SKM-1 treated with dmso at 0.1 percent for 144 hours (cell line): Measurements from ENCODE around the gene SAMD7.

Source experiments
- DNase-seq: peaks from one replicate; lab custom pipeline; 2025; ENCODE audit not compliant: unreplicated experiment; lab: John Stamatoyannopoulos, UW

The SAMD7 gene

DNA sequence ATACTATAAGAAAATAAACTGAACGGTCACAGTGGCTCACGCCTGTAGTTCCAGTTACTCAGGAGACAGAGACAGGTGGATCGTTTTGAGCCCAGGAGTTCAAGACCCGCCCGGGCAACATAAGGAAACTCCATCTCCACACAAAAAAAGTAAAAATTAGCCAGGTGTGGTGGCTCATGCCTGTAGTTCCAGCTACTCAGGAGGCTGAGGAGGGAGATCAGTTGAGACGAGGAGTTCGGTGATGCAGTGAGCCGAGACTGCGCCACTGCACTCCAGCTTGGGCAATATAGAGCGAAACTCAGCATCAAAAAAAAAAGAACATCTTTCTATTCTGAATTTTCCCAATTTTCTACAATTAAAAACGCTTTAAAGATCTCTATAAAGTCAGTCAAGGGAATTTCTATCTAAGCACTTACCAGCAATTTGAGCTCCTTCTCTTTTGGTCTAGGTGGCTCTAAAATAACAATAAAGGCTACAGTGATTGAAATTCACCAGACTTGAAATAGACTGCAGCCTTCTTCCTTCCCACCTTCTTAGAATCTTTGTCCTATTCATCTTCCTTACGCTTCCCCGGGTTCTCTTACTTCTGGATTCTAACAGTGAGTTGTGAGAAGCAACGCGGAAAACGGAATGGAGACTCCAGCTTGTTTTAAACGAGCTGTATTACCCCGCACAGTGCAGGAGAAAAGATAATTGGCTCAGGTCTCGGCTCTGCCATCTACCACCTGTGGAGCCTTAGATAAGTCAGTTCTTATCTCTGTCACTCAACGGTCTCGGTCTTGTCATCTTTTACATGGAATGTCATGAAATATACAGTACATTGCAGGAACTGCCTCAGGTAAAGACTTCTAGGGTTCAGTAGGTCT, 54.4 kb downstream of the SAMD7 start:
- DNase-seq: no peak

DNA sequence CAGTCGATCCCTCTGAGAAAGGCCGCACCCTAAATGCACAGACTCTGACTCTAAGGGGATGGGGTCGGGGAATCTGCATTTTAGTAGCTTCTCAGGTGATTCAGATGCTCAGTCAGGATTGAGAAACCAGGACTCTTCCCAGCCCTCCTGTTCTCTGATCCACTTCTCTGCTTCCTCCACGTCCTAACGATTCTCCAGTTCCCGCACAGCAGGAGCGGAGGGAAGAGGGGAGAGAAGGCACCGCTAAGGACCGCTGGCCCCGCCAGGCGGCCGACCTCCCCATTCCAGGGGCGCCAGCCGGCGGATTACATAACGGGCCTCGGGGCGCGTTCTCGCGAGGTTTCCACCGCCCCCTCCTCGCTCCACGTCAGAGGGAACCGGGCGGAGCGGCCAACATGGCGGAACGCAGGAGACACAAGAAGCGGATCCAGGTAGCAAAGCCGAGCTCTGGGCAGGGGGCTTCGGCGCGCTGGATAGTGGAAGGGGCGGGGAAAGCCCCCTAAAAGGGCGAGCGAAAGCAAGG, 55.1 kb downstream of the SAMD7 start, which contains the start of gene SEC62:
TSS of gene SEC62 (plus strand) at position 380 of the 523 bp plus-strand sequence. CDS start at position 396, 16 bp downstream.
- DNase-seq: peak; percentile 80

DNA sequence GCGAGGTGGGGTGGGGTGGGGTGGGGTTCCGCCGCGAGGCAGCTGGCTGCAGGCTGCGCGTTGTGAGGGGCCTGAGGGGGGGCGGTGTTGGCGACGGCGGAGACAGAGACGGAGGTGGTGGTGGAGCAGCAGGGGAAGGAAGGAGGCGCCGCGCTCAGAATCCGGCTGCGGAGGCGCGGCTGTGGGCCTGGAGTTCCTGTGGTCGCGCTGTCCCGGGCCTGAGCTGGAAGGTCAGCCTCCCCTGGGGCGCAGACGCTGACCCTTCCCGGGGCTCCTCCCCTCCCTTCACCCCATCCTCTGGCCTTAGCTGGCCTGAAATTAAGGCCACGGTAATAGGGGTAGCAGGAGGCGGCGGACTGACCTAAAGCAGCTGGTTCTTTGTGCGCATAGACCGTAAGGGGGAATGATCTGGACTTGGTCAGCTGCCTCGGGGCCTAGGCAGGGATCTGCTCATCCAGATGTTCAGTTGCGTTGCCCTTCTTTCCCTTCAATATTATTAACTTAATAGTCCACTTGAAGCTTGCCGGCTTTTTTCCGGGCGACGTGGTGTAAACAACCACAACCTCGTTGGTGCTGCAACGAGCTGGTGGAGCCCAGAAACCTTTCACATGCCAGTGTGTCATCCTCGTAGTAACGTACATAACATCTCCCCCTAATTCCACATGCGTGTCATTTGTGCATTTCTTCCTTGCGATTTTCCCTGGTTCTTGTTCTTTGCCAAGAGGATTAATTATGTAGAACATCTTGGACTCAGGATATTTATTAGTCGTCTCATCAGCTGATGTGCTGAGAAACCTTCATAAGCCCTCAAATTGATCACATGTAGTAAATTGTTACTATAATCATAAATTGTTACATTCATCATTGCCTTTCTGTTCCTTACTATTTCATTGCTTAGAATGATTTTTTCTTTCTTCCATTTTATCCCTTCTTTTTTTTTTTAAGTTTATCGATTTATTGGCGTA, 55.9 kb downstream of the SAMD7 start:
- DNase-seq: peak; percentile 15

DNA sequence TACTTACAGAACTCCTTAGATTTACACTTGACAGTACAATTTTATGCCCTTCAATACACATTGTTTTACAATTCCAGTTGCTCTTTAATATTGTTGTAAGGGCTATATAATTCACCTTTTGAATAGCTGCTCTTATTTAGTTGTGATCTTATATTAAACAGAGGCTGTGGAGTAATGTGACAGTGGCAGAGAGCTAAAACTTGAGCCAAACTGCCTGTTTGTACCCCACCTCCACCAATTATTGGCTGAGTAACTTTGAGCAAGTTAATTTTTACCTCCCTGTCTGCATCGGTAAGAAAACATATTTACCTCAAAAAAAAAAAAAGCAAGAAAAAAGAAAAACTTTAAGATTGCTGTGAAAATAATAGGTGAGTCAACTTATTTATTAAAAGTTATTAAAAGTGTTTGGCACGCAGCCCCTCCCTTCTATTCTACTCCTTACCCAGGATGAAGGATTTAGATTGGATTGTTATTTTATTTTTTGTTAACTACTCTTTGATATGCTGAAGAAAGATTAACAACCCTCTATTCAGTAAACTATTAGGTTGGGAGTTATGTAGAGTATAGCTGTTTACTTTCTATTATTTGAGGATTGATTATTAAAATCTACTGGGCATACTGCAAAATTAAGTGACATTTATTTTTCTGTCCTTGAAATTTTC, 57.0 kb downstream of the SAMD7 start:
- DNase-seq: no peak

DNA sequence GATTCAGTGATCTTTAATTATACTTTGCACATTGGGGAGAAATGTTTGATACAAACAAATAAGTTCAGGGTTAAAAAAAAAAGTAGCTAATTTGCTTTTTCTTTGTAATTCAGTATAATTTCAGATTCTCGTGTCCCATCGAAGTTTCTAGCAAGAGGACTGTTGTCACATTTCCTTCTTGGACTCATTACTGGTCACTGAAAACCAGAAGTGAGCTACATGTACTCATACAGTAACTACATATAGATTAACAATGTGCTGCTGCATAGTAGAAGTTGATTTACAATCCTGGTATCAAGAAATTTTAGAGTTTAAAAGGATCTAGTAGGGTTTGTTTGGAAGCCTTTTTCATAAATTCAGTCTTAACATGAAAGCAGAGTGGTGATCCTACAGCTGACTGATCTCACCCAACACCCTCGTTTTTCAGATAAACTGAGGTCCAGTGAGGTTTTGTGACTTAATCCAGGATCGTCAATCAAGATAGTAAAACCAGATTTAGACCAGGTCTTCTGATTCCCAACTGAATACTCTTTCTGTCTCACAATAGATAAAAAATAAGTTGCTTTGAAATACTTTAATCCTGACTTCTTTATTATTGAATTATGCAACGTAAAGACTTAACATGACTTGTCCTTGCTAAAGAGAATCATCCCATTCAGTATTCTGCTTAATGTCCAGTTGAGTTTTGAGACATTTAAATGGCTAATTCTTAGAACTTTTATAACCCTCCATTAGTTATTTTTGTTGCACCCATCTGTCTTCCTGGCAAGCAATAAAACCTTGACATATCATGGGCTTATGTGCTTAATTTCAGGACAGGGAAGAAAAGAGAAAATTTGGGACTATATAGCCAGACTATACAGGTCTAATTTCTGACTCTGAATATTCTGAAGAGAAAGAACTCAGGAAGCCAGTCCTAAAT, 58.1 kb downstream of the SAMD7 start:
- no peak for DNase-seq

DNA sequence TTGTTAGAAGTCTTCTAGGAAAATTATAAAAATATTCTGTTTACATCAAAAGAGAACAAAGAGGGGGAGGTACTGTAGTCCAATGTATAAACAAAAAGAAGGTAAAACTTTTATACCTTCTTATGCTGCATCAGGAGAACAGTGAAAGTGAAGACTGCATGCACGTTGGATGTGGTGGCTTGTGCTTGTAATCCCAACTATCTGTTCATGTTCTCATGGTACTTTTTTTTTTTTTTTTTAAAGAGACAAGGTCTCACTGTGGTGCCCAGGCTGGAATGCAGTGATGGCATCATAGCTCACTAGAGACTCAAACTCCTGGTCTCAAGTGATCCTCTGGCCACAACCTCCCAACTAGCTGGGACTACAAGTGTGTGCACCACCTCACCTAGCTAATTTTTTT, 59.5 kb downstream of the SAMD7 start:
- DNase-seq: no peak

DNA sequence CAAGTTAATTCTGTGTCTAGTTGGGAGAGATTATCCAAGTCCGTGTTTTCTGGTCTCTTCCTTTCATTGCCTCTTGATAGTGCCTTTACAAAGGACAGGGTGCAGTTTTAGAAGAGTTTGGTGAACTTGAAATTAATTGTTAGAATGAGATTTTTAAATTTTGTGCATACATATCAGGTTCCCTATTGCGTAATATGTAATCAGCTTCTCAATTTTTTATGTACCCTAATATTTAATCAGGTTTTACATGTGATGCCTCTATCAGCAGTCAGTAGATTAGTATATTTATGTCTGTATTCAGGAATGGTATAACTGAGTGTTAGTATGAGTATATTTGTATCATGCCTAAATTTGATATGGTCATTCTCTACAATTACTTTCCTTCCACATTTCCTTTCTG, 60.1 kb downstream of the SAMD7 start:
- no peak for DNase-seq

DNA sequence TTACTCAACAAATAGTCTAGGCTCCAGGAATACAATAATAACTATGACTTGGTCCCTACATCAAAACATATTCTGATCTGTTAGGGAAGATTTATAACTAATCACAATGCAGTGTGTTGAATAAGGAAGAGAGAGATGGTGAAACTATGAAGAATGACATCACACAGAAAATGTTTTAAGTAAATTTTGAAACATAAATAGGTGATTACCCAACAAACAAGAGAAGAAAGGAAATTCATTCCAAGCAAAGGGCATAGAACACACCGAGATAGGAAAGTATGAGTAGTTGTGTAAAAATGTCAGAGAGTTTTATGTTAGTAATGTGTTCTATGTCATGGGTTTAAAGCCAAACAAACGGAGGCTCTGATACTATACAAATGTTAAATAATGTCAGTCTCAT, 68.7 kb downstream of the SAMD7 start:
- DNase-seq: no peak

DNA sequence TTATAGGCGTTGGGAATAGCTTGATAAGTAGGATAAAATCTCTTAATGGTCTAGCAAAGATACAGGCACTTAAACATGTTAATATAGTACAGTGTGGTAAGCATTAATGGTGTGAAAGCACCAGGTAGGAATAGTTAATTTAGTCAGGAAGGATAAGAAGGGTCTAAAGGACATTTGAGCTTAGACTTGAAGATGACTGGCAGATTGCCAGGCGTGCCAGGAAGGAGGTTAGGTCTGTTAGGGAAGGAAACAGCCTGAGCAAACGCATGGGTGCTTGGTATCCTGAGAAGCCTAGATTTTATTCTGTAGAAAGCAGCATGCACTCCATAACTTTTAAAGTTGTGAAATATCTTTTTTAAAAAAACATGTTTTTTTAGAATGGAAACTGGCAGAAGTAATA, 72.9 kb downstream of the SAMD7 start:
- no peak for DNase-seq
